Adipose tissue (tissue), 3 donors: ENCODE data around the gene ZSWIM5. TPM values are rescaled to one million over a fixed set of nuclear protein-coding genes. Genes with fewer than 3 reads are reported as not detected.
"Not testable (repeated sequence)": the region's sequence is repeated elsewhere in the genome, so short reads cannot be mapped to it uniquely, and the experiment has no call there.

Source experiments
- H3K27ac ChIP-seq: one replicate; pipeline ENCODE4 v1.5.1; 2013; ENCODE audit warnings: low read depth, low read length
- WGBS, 3 donors: extraction: QIAGEN DNeasy Blood & Tissue Kit; methylation state at CpG; one replicate each; pipeline ENCODE4 v1.1.7; 2013; 5-methylcytosine and 5-hydroxymethylcytosine counted together
- polyA plus RNA-seq, 3 donors: library from polyadenylated mRNA; stranded (reverse); fragments of 200-250 nt; gene quantifications; one replicate each; pipeline ENCODE4 v1.2.3, GENCODE V29; 2013
- donor health status: healthy with polysubstance abuse.
- donor health status: Bipolar disorder and iron deficiency.
- donor health status: healthy.

ZSWIM5 gene
- 1 to 10 TPM in 1 of 3 donors, under 1 TPM in 2; 0.45 to 1.5 (median 0.51) TPM for polyA plus RNA-seq

DNA sequence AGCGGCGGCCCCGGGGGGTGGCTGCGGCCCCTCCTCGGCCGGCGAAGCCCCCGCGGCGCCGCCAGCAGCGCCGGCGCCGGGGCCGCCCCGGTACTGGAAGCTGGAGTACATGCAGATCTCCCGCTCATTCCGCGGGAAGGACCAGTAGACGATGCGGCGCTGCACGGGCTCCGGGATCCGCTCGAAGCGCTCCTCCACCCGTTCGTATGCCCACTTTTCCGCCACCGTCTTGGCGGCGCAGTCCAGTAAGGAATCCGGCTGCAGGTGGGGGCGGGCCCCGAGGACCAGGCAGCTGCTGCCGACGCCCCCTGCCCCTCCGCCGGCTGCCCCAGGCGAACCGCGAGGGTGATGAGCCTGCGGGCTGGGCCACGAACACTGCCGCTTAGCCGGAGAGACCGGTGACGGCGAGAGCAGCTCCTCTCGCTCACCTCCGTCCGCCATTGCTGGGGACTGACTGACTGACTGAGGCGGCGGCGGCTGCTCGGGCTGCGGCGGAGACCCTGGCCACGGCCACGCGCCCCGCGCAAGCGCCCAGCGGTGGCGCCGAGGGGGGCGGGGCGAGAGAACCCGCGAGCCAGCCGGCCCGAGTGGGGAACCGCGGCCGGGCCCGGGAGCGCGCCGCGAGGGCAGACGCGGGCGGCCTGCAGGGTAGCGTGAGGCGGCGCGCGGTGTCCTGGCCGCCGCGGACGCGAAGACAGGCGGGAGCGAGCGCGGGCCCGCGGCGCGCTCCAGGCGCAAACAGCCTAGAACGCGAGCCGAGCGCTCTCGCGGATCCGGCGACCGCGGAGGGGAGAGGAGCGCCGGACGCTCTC lies at the start of gene ZSWIM5:
TSS of gene ZSWIM5 (minus strand) at position 696 of the 812 bp plus-strand sequence. CDS start at position 441, 255 bp downstream.
- WGBS, 3 donors: 0% methylated on average over 73 to 118 of the region's 118 CpGs

DNA sequence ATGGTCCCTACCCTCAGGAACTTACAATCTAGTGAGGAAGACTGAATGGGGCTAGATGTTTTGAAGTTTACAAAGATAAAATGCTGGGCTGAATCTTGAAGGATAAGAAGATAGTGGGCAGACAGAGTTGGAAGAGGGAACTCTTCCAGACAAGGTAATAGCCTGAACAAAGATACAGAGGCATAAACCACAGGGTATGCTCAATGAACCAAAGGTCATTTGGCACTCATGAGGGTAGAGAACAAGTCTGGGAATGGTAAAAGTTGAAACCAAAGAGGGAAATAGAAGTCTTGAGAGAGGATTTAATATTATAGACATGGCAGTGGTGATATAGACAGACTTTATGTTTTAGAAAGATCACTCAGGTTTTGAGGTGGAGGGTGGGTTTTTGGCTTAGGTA lies 48.1 kb upstream of the ZSWIM5 start:
- no peak overlapping the region for H3K27ac ChIP-seq

More for the DNA sequence above, at the start of gene ZSWIM5:
- H3K27ac ChIP-seq: no peak within 1 kb of the TSS

DNA sequence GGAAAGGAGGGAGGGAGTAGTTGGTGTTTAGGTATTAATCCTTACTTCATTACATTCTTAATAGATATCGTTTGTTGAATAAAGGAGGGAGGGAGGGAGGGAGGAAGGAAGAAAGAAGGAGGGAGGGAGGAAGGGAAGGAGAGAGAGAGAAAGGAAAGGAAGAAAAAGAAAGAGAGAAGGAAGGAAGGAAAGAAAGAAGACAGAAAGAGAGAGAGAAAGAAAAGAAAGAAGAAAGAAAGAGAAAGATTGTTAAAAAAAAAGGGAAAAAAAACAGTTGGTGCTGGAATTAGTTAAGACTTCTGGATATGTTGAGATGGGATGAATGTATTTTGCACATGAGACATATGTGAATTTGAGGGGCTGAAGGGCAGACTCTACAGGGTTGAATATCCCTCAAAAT lies 44.1 kb upstream of the ZSWIM5 start:
- no peak overlapping the region for H3K27ac ChIP-seq
- 0 to 6% (median 0%) methylated on average over 1 of the region's 1 CpG for WGBS, 3 donors

DNA sequence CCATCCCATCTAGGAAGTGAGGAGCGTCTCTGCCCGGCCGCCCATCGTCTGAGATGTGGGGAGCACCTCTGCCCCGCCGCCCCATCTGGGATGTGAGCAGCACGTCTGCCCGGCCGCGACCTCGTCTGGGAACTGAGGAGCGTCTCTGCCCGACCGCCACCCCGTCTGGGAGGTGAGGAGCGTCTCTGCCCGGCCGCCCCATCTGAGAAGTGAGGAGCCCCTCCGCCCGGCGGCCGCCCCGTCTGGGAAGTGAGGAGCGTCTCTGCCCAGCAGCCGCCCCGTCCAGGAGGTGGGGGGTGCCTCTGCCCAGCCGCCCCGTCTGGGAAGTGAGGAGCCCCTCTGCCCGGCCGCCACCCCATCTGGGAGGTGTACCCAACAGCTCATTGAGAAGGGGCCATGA lies 41.6 kb upstream of the ZSWIM5 start:
- 96 to 97% (median 96%) methylated on average over 26 to 30 of the region's 30 CpGs for WGBS, 3 donors
- H3K27ac ChIP-seq: not testable (repeated sequence)

DNA sequence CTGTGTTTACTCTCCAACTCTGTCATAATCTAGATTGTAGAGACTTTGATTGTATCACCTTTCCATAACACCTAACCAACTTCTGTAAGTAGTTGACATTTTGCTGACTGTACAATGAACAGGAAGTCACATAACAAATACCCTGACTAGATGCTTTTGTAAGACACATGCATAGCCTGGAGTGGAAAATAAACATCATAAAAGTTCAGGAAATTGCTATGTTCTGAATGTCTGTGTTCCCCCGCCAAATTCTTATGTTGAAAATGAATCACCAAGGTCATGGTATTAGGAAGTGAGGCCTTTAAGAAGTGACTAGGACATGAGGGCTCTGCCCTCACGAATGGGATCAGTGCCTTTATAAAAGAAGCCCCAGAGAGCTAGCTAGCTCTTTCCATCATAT lies 40.4 kb upstream of the ZSWIM5 start:
- no peak overlapping the region for H3K27ac ChIP-seq
- WGBS, 3 donors: 60 to 77% (median 67%) methylated on average over 2 of the region's 2 CpGs

DNA sequence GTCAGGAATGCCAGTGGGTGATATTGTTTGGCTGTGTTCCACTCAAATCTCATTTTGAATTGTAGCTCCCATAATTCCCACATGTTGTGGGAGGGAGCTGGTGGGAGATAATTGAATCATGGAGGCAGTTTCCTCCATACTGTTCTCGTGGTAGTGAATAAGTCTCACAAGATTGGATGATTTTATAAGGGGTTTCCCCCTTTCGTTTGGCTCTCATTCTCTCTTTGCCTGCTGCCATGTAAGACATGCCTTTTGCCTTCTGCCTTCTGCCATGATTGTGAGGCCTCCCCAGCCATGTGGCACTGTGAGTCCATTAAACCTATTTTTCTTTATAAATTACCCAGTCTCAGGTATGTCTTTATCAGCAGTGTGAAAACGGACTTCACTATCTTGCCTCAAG lies 40.0 kb upstream of the ZSWIM5 start:
- H3K27ac ChIP-seq: not testable (repeated sequence)
- WGBS, 3 donors: 58 to 74% (median 68%) methylated on average over 3 of the region's 3 CpGs

DNA sequence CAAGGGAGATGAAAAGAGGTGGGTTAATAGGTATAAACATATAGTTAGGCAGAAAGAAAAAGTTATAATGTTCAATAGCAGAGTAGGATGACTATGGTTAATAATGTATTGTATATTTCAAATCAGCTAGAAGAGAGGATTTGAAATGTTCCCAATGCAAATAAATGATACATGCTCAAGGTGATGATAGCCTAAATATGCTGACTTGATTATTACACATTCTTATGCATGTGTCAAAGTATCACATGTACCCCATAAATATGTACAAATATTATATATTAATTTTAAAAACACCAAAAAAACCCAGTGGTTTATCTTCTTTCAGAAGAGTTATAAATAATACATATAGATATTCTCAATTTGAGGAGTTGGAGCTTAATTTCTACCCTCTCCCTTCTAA lies 38.3 kb upstream of the ZSWIM5 start:
- H3K27ac ChIP-seq: no peak overlapping the region

DNA sequence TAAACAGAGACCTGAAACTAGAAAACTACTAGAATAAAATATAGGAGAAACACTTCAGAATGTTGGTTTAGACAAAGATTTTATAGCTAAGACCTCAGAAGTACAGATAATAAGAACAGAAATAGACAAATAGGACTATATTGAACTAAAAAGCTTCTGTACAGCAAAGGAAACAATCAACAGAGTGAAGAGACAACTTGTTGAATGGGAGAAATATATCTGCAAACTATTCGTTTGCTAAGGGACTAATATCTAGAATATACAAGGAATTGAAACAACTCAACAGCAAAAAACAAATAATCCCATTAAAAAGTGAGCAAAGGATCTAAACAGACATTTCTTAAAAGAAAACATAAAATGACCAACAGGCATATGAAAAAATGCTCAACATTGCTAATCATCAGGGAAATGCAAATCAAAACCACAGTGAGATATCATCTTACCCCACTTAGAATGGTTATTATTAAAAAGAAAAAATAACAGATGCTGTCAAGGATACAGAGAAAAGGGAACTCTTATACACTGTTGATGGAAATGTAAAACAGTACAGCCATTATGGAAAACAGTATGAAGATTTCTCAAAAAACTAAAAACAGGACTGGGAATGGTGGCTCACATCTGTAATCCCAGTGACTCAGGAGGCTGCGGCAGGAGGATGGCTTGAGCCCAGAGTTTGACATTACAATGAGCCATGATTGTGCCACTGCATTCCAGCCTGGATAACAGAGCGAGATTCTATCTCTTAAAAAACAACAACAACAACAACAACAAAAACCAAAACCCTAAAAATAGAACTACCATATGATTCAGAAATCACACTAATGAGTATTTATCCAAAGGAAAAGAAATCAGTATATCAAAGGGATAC lies 37.3 kb upstream of the ZSWIM5 start:
- 75 to 89% (median 86%) methylated on average over 3 of the region's 3 CpGs for WGBS, 3 donors

DNA sequence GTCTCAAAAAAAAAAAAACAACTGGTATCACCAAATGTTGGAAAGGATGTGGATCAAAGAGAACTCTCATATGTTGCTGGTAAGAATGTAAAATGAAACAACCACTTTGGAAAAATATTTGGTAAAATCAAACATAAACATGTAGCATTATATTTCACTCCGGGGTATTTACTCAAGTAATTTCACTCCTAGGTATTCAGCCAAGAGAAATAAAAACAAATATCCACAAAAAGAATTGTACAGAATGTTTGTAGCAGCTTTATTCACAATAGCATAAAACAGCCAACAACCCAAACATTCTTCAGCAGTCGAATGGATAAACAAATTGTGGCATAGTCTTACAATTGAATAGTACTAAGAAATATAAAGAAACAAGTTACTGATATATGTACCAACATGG lies 32.4 kb upstream of the ZSWIM5 start:
- no peak overlapping the region for H3K27ac ChIP-seq
- WGBS, 3 donors: 71 to 81% (median 73%) methylated on average over 2 of the region's 2 CpGs

More for the DNA sequence above, 37.3 kb upstream of the ZSWIM5 start:
- no peak overlapping the region for H3K27ac ChIP-seq

DNA sequence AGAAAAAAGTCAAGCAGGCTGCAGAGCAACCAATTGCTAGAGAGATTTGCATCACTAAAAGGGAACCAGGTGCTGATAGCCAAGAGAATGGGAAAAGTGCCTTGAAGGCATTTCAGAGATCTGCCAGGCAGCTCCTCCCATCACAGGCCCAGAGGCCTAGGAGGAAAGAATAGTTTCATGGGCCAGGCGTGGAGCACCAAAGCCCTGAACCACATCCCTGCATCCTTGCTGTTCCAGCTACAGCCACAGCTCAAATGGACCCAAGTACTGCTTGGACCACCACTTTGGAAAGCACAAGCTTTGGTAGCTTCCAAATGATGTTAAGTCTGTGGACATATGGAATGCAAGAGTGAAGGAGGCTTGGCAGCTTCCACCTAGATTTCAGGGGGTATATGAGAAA lies 29.7 kb upstream of the ZSWIM5 start:
- WGBS, 3 donors: 75 to 100% (median 86%) methylated on average over 1 of the region's 1 CpG
- no peak overlapping the region for H3K27ac ChIP-seq

DNA sequence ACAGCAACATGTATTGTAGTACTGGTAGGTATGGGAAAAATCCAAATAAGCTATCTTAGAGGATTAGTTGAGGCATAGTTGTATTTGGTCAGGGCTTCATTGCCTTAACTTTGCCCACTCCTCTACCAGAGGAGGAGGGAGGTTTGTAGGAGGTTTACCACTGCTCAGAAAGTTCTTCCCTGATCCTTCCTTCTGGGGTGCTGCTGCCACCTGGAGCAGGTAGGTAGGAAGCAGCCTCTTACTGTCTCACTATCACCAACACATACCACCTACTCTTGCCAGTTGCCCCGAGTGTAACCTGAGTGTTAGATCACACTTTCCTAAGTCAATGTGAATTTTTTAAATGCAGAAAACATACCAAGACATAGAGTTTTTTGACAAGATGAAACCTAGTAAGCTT lies 24.1 kb upstream of the ZSWIM5 start:
- 42 to 76% (median 74%) methylated on average over 1 of the region's 1 CpG for WGBS, 3 donors
- H3K27ac ChIP-seq: no peak overlapping the region

DNA sequence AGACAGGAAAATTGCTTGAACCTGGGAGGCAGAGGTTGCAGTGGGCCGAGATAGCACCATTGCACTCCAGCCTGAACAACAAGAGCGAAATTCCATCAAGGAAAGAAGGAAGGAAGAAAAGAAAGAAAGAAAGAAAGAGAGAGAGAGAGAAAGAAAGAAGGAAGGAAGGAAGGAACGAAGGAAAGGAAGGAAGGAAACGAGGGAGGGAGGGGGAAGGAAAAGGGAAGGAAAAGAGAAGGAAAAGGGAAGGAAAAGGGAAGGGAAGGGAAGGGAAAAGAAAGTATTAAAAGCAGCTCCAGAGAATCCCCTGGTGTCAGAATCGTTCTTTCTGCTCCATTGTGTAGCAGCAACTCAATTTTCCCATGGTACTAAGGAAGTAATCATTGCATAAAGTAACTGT lies 19.2 kb upstream of the ZSWIM5 start:
- 76 to 80% (median 79%) methylated on average over 5 of the region's 5 CpGs for WGBS, 3 donors
- no peak overlapping the region for H3K27ac ChIP-seq

DNA sequence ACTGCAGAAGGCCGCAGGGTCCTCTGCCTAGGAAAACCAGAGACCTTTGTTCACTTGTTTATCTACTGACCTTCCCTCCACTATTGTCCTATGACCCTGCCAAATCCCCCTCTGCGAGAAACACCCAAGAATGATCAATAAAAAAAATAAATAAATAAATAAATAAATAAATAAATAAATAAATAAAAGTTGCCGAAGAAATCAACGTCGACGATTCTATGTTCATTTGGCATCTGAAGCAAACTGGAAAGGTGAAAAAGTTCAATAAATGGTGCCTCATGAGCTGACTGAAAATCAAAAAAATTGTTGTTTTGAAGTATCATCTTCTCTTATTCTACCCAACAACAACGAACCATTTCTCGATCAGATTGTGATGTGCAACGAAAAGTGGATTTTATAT lies 17.3 kb upstream of the ZSWIM5 start:
- WGBS, 3 donors: 87 to 93% (median 92%) methylated on average over 8 of the region's 9 CpGs
- not testable (repeated sequence) for H3K27ac ChIP-seq

DNA sequence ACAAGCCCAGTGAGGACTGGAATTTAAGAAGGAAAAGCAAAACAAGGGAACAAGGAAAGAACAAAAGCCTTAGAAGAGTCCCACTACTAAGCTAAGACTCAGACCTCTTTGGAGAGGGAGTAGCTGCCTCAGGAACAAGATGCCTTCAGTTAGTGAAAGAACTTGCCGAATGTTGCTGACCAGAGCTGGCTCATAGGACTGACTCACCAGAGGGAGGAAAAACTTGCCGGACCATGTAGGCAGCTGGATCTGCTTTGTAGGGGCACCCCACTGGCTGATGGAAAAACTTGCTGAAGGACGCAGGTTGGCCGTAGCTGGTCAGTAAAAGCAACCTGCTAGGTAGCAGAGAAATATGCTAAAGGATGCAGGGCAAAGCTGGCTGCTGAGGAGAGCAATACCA lies 15.3 kb upstream of the ZSWIM5 start:
- no peak overlapping the region for H3K27ac ChIP-seq
- 87 to 91% (median 90%) methylated on average over 4 of the region's 4 CpGs for WGBS, 3 donors

DNA sequence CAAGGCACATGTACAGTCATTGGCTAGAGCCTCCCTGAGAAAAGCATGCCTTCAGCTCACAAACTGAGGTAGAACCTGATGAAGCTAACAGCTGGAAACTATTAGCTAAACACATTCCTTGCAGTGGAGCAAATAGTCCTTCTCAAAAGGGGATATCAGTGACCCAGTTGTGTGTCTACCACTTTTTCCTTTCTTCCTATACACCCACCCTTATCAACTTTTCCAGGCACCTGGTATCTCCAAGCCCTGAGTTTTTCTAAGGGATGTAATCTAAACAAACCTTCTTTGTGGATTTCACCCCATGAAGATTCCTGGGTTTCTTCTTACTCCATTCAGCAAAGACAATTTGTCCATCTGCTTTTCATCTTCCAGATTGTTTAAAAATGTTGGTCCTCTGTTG lies 10.5 kb upstream of the ZSWIM5 start:
- H3K27ac ChIP-seq: no peak overlapping the region

DNA sequence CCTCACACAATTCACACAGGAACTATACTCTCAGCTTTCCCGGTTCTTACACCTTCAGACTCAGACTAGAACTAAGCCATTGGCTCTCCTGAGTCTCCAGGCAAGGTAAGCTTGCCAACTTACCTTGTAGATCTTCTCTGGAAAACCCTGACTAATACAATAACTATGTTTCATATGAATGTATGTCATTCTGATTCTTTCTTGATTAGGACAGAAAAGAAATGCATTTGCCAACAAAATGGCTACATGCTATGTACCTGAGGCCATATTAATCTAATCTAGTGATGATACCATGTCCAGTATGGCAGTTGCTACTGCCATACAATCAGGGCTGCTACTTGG lies 9.8 kb upstream of the ZSWIM5 start:
- no peak overlapping the region for H3K27ac ChIP-seq
- WGBS, 3 donors: 80 to 89% (median 84%) methylated on average over 1 of the region's 1 CpG

DNA sequence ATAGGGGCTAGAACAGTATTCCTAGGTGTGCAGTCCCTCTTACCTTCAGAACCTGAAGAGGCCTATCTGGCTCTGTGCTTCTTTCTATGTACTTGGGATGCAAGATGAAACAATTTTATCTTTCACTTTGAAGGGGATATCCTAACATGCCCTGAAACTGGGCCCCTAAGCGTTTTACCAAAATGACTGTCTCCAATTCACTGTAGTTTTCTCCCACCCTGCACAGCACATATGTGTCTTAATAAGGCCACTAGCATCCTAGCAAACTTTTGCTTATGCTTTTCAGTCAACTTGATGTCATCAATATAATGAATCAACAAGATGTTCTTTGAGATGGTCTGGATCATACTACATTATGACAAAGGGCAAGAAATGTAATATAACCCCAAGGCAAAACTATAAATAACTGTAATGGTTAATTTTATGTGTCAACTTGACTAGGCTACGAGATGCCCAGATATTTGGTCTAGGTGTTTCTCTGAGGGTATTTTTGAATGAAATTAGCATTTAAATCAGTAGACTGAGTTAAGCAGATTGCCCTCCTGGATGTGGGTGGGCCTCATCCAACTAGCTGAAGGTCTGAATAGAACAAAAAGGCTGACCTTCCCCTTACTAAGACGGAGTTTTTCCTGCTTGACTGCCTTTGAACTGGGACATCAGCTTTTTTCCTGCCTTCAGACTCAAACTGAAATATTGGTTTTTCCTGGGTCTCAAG lies 9.2 kb upstream of the ZSWIM5 start:
- H3K27ac ChIP-seq: no peak overlapping the region
- 85 to 93% (median 90%) methylated on average over 3 of the region's 3 CpGs for WGBS, 3 donors

DNA sequence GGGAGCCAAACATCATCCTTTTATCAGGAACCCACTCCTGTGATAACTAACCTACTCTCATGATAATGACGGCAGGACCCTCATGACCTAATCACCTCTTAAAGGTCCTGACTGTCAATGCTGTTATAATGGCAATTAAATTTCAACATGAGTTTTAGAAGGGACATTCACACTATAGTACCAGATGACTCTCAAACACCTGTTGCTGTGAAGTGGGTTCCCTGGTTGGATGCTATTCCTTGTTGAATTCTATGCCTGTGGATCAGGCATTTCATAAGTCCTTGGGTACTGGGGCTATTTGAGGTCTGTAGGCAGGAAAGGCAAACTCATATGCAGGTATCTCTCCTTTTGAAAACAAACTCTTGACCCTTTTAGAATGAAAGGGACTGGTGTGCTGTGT lies 7.5 kb upstream of the ZSWIM5 start:
- 80 to 92% (median 88%) methylated on average over 1 of the region's 1 CpG for WGBS, 3 donors

DNA sequence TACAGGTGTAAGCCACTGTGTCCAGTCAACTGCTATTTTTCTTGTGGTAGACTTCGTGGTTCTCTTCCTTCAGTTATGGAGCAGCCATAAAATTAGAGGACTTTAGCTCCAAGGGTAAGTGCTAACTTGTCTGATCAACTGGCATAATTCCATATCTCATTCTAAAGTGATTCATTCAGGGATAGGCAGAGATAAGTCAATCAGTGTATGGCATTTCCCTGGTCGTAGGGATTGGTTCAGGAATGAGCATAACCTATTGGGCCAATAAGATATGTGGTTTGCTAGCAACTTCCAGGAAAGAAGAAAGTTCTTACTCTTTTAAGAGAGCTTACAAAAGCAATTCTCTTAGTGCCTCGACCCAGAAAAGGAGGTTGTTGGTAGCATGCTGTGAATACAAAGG lies 4.7 kb upstream of the ZSWIM5 start:
- H3K27ac ChIP-seq: no peak overlapping the region
- 71 to 77% (median 73%) methylated on average over 3 of the region's 3 CpGs for WGBS, 3 donors

More for the DNA sequence above, 7.5 kb upstream of the ZSWIM5 start:
- H3K27ac ChIP-seq: no peak overlapping the region
